Dermis blood vessel endothelial cell (primary cell): ENCODE data around the gene CIRBP. TPM values are rescaled to one million over a fixed set of nuclear protein-coding genes. Genes with fewer than 3 reads are reported as not detected.

Experiments used
- DNase-seq: peaks from one replicate; pipeline ENCODE4 v3.0.0; 2010
- total RNA-seq: library from RNA; depleted of rRNA; stranded (reverse); fragments of >200 nt; gene quantifications from 2 replicates; pipeline ENCODE4 v1.2.3, GENCODE V29; 2014

CIRBP gene
- total RNA-seq, 1 donor from 2014 or later = 192 TPM

- DNase-seq = peak; percentile 90
Measured at GRCh38 chr19:1269478-1270212, 513 bp downstream of the CIRBP start.

- DNase-seq = no peak
Measured at GRCh38 chr19:1270213-1270853, 1.2 kb downstream of the CIRBP start.

GRCh38 chr19:1270854-1271527 is 1.9 kb downstream of the CIRBP start:
- DNase-seq = no peak

GRCh38 chr19:1271528-1272422 is 2.6 kb downstream of the CIRBP start:
- no peak for DNase-seq

- no peak for DNase-seq
Measured at GRCh38 chr19:1272423-1273262, 3.5 kb downstream of the CIRBP start.

- no peak for DNase-seq
Measured at GRCh38 chr19:1273263-1274041, 4.3 kb downstream of the CIRBP start.

- no peak for DNase-seq
Measured at GRCh38 chr19:1274081-1274851, 5.1 kb downstream of the CIRBP start.

- no peak for DNase-seq
Measured at GRCh38 chr19:1274852-1275259, 5.7 kb downstream of the CIRBP start.

- DNase-seq = peak; percentile 98
Measured at GRCh38 chr19:1275260-1275975, 6.3 kb downstream of the CIRBP start, which contains the start of gene FAM174C. TSS of gene FAM174C (plus strand) at chr19:1275530. CDS start at chr19:1275550, 20 bp downstream.

- DNase-seq = no peak
Measured at GRCh38 chr19:1275976-1276627, 7.0 kb downstream of the CIRBP start.

- DNase-seq = no peak
Measured at GRCh38 chr19:1276628-1277022, 7.5 kb downstream of the CIRBP start.

- no peak for DNase-seq
Measured at GRCh38 chr19:1277061-1277460, 7.9 kb downstream of the CIRBP start.

- no peak for DNase-seq
Measured at GRCh38 chr19:1278074-1278473, 8.9 kb downstream of the CIRBP start.

GRCh38 chr19:1278713-1279660 is 9.9 kb downstream of the CIRBP start:
- no peak for DNase-seq

- DNase-seq = peak; percentile 92
Measured at GRCh38 chr19:1279782-1280341, 10.7 kb downstream of the CIRBP start.

GRCh38 chr19:1280636-1281568 is 11.8 kb downstream of the CIRBP start:
- no peak for DNase-seq
